Fibroblast of villous mesenchyme (primary cell): ENCODE results near the gene CORIN. TPM values are rescaled to one million over a fixed set of nuclear protein-coding genes. Genes with fewer than 3 reads are reported as not detected.

Experiments used
- DNase-seq: peaks from one replicate; pipeline ENCODE4 v3.0.0-alpha.2; 2010; ENCODE audit warnings: low read depth
- H3K4me3 ChIP-seq: 2 replicates; pipeline ENCODE4 v1.5.1; 2011; ENCODE audit warnings: low read depth, mild to moderate bottlenecking, low read length
- total RNA-seq: library from RNA; depleted of rRNA; stranded (reverse); fragments of >200 nt; gene quantifications from 2 replicates; pipeline ENCODE4 v1.2.3, GENCODE V29; 2012
- TF ChIP-seq, protein P1 (sequence below): IDR thresholded peaks from 2 replicates; pipeline ENCODE4 v1.5.1; 2012; ENCODE audit warnings: low read depth, mild to moderate bottlenecking, low read length; ENCODE audit not compliant: insufficient read depth

CORIN gene
- total RNA-seq, 1 donor: 5.6 TPM

DNA sequence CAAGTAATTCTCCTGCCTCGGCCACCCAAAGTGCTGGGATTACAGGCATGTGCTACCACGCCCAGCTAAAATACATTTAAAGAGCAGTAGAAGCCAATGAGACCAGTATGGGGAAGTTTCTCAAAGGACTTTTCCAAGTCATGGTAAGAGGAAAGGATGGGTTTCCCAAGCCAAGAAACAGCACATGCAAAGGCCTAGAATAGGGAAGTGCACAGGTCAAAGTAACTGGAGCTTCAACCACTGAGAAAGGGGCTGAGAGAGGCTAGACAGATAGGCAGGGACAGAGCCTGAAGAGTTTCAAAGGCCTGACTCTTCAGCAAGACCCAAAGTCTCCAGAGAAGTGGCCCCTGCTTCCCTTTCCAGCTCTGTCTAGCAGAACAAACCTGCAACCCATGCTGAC is 162.1 kb downstream of the CORIN start:
- TF ChIP-seq, protein P1, sequence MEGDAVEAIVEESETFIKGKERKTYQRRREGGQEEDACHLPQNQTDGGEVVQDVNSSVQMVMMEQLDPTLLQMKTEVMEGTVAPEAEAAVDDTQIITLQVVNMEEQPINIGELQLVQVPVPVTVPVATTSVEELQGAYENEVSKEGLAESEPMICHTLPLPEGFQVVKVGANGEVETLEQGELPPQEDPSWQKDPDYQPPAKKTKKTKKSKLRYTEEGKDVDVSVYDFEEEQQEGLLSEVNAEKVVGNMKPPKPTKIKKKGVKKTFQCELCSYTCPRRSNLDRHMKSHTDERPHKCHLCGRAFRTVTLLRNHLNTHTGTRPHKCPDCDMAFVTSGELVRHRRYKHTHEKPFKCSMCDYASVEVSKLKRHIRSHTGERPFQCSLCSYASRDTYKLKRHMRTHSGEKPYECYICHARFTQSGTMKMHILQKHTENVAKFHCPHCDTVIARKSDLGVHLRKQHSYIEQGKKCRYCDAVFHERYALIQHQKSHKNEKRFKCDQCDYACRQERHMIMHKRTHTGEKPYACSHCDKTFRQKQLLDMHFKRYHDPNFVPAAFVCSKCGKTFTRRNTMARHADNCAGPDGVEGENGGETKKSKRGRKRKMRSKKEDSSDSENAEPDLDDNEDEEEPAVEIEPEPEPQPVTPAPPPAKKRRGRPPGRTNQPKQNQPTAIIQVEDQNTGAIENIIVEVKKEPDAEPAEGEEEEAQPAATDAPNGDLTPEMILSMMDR: no peak
- H3K4me3 ChIP-seq: no peak overlapping the region
- DNase-seq: no peak

DNA sequence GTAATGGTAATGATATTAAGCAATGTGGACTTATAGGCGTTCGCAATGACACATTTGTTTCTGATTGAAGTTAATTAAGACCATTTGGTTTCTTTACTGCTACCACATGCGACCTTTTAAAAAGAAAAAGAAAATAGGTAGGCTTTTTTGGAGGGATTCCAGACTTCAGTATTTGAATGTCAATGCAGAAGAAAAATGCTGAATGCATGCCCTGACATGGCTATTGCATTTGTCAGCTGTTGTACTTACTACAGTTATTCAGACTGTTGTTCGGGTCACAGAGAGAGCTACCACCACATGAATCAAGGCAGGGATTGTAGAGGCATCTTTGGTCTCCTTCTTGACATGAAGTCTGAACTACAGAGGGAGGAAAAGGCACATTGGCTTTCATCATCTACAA is 163.7 kb downstream of the CORIN start:
- no peak overlapping the region for H3K4me3 ChIP-seq
- TF ChIP-seq, protein P1: no peak
- no peak for DNase-seq

DNA sequence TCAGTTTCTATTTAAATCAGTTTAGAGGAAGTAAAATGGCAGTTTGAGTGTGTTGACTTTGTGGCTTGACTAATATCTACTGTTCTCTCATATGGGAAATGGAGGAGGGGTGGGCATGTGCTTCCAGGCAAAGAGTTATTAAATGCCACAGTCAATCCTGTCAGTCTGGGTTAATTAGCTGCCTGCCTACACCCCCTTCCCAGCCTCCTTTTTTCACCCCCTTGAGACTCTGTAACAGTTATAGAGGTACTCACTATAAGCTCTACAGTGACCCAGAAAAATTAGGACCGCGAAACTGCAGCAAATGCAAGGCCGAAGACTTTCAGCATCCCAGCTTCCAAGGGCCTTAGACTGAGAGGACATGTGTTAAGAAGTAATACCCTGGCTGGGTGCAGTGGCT is 165.2 kb downstream of the CORIN start:
- TF ChIP-seq, protein P1: no peak

DNA sequence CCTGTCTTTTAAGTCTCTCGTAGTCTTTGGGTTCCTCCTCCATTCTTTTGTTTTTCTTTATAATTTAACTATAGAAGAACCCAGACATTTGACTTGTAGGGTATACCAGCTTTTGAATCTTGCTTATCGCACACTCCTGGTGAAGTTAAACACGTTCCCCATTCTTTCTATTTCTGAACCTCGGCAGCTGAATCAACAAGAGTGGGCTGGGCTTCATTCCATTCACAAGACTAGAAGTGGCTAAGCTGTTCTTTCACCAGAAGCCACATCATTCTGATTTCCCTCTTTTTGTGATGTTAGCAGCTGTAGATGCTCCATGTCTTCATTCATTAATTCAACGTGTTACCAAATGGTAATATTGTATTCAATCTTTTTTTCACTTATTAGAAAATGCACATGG is 167.9 kb downstream of the CORIN start:
- no peak for DNase-seq
- H3K4me3 ChIP-seq: no peak overlapping the region
- TF ChIP-seq, protein P1: no peak

More for the DNA sequence above, 165.2 kb downstream of the CORIN start:
- DNase-seq: no peak
- no peak overlapping the region for H3K4me3 ChIP-seq

DNA sequence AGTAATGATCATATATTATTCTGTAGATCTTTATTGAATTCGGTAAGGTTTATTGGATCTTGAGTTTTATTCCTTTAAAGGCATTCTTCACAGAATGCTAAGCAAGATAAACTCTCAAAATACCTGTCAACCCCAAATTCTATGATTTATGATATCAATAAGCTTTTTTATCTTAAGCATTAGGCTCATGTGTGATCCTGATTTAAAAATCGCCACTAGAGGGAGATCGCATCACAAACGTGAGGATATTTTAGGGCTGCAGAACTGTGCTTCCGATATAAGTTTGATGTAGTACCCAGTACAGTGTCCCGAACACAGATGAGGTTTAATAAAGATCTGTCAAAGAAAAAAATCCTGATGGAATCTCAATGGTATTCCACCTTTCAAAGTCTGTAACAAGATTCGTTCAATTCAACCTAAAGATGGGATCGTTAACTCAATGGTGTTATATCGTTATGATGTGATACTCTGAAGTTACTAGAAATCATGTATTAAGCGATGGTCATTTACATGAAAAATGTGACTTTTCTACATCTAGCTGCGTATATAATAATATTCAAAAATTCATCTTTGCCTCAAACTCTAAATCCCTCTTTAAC is 169.0 kb downstream of the CORIN start:
- TF ChIP-seq, protein P1: peak; percentile 74
- H3K4me3 ChIP-seq: no peak overlapping the region
- peak; percentile 62 for DNase-seq

DNA sequence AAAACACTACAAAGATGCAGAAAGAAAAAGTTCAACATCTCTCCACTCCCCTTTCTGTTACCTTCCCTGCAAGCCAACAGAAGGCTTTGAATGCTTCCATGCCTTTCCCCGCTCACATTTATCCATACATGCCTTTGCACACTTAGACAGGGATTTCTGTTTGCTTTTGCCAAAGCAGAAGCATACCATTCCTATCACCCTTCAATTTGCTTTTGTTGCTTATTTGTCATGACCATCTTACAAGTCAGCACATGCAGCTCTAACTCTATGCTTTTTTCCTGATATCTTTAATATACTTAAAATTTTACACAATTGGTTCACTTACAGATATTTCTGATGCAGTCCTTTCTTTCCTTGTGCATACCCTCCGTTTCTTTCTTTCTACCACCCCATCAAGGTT is 169.6 kb downstream of the CORIN start:
- H3K4me3 ChIP-seq: no peak overlapping the region
- no peak for DNase-seq
- TF ChIP-seq, protein P1: no peak

DNA sequence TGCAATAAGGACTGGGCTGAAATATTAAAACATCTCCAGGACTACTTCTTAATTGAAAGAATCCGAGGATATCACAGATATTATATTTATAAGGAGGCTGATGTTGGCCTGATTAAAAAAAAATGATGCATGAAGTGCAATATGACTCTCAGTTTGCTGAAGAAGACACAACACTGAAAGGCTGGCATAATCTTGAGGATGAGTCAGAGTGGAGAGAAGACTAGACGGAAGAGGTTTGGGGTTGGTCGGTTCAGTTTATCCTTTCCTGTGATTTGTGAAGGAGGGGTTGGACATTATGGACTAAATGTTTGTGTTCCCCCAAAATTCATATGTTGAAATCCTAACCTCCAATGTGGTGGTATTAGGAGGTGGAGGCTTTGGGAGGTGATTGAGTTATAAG is 170.3 kb downstream of the CORIN start:
- no peak for DNase-seq
- TF ChIP-seq, protein P1: no peak
- H3K4me3 ChIP-seq: no peak overlapping the region
